GM19468 (cell line): ENCODE measurements around the gene PRDM5.

Source experiments
- ATAC-seq: cut with Tn5 transposase; IDR thresholded peaks from one replicate; pipeline ENCODE4 v1.9.1; 2021; ENCODE audit warnings: mild to moderate bottlenecking, moderate library complexity, moderate number of reproducible peaks; ENCODE audit not compliant: unreplicated experiment; ENCODE audit errors: extremely low read depth

PRDM5 gene

DNA sequence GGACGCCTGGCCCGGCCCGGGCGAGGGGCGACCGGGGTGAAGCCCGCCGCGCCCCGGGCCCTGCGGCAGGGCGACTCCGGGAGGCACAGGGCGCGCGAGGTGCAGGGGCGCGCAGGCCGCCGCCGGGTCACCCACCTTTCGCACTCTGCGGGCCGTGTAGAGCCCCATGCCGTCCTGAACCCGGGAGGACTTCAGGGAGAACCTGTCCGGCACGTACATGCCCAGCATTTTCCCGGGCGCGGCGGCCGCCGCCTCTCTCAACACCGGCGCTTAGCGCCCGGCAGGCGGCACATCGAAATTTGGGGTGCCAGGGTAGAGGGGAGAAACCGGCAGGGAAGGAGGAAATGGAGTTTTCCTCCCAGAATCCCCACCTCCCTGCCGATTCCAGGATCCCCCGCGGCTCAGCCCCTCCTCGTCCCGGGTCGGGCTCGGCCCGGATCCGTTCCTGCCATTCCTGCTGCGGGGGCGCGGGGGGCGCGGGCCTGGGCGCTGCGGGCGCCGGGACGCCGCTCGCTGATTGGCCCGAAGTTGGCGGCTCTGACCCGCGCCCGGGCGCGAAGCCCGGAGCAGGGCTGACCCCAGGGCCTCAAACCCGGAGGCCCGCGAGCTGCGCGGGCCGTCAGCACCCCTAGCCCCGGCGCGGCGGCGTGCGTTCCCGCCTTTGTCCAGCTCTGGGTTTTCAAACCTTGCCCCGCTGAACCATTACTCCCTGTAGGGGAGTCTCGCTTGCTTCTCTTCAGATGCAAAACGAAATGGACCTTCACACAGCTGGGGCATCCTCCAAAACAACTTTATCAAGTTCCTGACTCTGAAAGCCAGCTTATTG is at the start of gene PRDM5:
Gene PRDM5, minus strand, starts transcription at position 346 of the 826 bp plus-strand sequence. Its CDS starts 118 bp downstream, at position 228.
- ATAC-seq = no peak

DNA sequence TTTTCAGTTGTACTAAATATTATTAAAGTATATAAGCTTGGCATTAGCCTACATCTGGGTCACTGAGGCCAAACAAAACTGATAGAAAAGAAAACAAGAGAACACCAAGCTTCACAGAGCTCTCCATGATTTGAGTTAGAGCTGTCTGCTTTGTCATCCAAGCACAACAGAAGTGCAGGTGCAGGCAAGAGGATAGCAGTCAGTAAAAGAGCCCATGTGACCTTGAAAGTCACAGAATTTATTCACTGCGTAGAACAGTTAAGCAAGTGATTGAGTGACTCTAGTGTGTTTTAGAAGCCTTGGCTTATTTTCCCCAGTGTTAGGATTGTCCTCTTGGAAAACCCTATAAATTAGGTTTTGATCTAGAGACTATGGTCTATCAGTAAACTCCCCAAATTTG is 49.4 kb upstream of the PRDM5 start:
- no peak for ATAC-seq

DNA sequence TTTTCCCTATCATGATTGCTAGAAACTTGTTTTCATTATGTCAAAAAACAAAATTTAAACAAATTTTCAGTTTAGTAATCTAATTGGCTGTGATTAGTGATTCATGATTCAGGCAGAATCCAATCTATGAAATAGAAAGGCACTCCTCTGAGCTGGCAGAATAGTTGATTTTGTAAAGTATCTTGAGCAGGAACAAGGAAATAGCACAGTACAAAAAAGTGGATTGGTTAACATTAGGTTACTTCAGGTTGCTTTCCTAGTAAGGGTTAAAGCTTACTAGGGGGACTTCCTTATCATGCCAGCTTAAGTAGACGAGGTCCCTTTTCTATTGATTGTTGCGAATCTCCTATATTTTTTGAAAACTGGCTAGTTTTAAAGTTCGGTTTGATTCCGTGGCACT is 43.4 kb upstream of the PRDM5 start:
- no peak for ATAC-seq

DNA sequence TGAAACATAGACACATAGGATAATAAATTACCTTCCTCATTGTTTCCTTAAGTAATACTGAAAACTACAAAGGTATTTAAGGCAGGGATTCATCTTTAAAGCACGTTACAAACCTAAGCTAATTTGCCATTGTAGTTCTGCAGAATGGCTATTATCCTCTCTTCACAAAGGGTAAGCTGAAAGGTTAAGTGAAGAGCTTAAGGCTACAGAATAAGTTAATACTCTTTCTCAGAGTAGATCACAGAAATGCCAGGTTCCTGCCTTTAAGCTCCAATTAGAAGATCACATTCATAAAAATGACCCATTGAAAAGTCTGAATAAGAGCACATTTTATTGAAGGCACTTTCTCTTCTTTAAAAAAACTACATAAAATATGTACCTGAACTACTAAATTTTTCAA is 42.1 kb upstream of the PRDM5 start:
- no peak for ATAC-seq

DNA sequence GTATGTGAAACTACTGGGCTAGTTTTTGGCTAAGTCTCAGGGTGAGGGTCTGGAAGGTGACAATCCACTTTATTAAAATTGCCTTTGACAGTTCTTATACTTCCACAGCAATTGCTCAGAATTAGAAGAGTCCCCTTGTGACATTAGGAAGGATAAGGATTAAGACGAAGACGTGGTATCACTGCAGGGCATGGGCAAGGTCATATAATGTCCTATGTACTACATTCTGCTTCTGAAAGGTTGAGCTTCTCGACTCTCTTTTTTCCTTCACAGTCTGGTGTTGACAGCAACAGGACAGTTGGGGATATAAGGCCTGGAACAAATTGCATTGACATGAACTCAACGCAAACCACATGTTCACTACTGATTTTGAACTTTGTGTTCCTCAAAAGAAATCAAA is 40.9 kb upstream of the PRDM5 start:
- no peak for ATAC-seq

DNA sequence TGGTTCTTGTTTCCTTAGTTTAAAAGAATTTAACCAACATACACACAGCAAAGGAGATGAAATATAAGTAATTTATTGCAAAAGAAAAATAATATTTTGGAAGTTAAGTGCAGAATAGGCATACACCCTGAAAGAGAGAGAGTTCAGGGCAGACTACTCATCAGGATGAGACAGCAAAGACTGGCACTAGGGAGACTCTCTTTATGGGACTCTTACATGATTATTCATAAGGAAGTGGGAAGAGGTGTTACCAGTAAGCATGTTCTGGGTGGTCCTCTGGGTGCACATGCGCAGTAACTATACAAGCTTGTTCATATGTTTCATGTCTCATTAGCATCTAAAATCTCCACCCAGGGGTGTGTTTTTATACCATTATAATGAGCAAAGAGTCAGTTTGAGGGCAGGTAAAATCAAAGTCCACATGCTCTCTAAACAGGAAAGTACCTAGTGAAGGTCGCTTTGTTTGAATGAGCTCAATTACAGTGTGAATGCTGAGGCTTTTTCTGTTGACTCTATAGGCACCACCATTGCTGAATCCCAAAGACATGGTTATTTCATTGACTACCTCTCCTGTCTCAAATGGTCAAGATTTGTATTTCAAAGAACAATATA is 38.2 kb upstream of the PRDM5 start:
- no peak for ATAC-seq

DNA sequence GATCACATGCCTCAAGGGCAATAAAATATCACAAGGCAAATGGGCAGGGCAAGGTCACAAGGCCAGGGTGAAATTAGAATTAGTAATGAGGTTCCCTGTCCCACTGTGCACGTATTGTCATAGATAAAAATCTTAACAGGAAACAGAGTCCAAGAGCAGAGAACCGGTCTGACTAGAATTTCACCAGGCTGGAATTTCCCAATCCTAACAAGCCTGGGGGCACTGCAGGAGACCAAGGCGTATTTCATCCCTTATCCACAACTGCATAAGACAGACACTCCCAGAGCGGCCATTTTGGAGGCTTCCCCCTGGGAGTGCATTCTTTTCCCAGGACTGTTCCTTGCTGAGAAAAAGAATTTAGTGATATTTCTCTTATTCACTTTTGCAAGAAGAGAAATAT is 25.9 kb upstream of the PRDM5 start:
- no peak for ATAC-seq

DNA sequence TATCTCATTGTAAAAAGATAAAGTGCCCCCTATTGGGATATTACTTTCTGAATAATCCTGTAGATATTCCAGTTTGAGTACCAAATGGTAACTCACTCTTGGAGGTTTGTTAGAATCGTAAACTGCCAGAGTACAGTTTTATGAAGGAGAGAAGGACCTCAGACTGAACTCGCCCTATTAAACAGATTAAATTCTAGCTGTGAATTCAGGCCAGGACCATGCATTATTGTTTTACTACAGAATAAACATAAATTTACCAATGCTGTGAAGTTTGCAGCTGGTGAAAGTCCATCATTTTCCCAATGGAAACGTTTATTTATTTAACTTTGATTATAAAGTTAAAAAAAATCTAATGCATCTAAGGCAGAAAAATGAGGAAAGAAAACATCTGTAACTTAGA is 20.2 kb upstream of the PRDM5 start:
- no peak for ATAC-seq

DNA sequence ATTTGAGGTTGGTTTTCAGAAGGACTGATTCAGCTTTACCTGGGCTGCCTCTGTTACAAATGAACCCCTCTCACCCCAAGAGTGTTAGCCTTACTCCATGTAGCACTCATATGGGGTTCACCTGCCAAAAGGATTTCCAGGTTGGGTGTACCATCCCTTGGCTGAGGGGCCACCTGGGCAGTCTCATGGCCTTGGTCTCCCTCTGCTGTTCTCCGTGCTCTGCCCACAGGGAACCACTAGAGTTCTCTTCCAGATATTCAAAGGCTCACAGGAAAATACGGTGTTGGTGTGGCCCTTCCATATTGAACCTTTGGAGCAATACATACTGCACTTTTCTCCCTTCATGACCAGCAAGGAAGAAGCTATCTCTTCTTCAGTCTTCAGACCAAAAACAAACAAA is 18.0 kb upstream of the PRDM5 start:
- no peak for ATAC-seq

DNA sequence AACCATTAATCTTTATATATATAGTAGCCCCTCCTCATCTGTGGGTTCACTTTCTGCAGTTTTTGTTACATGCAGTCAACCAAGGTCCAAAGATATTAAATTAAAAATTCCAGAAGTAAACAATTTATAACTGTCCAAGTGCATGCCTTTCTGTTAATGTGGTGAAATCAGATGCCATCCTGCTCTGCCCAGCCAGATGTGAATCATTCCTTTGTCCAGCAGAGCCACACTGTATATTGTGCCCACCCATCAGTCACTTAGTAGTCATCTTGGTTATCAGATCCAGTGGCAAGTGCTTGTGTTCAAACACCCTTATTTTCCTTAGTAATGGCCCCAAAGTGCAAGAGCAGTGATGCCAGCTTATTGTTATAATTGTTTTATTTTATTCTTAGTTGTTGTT is 17.2 kb upstream of the PRDM5 start:
- ATAC-seq = no peak

DNA sequence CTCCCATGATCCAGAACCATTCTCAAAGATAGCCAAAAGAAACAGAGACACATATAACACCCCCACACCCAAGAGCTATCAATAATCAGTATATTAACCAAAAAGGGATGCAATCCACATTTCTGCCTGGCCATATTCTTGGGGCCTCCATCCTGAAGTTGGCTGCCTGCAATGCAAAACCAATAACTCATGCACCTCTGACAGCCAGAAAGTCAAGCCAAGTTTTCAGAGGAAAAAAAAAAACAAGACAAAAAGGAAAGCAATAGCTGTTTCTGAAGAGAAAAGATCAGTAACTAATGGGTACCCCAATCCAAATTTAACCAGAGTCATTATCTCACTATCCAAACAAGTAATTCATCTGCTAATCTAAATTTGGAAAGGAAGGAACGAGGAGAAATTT is 7.3 kb upstream of the PRDM5 start:
- ATAC-seq = no peak

DNA sequence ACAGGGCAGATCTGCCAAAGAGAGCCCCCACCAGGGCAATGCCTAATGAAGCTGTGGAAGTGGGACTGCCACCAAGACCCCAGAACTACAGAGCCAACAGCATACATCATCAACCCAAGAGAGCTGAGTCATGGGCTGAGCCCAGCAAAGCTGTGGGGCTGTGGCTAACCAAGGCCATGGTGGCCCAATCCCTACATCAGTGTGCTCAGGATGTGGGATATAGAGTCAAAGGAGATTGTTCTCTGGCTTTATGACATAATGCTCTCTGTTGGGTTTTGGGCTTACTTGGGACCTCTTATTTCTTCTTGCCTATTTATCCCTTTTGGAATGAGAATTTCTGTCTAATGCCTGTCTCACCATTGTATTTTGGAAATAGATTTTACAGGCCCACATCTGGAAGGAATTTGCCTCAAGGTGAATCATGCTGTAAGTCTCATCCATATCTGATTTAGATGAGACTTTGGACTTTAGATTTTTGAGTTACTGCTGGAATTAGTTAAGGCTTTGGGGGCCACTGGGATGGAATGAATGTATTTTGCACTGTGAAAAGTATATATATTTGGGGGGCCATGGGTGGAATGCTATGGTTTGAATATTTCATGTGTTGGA is 5.4 kb upstream of the PRDM5 start:
- ATAC-seq = no peak

DNA sequence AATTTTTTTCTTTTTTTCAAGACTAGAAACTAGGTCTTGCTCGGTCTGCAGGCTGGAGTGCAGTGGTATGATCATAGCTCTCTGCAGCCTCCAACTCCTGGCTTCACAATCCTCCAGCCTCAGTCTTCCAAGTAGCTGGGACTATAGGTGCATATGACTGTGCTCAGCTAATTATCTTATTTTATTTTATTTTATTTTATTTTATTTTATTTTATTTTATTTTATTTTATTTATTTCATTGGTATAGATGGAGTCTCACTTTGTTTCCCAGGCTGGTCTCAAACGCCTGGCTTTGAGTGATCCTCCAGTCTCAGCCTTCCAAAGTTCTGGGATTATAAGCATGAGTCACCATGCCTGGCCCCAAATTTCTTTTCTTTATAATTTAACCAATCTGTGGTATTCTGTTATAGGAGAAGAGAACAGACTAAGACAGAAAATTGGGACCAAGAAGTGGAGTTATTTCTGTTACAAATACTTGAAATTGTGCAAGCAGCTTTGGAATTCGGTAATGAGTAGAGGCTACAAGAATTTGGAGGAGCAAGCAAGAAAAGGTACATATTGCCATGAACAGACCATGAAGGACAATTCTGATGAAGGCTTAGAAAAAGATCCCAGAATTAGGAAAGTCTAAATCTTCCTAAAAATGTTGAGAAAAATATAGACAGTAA is 4.0 kb upstream of the PRDM5 start:
- ATAC-seq = no peak

DNA sequence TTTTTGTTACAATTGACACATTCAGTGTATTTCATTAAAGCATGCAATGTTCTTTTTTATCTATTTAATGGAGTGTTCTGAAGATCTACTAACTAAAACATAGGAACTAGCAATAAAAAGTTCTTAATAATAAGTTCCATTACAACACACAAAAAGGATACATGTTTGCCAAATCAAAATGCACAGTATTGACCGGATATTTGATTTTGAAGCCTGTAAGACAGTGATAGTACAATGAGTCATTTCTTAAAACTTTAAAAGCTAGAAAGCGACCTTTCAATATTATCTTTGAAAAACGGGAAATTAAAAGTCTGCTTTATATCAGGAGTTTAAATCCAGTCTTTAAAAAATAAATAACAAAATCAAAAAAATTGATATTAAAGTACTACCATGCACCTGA is 2.4 kb upstream of the PRDM5 start:
- no peak for ATAC-seq

DNA sequence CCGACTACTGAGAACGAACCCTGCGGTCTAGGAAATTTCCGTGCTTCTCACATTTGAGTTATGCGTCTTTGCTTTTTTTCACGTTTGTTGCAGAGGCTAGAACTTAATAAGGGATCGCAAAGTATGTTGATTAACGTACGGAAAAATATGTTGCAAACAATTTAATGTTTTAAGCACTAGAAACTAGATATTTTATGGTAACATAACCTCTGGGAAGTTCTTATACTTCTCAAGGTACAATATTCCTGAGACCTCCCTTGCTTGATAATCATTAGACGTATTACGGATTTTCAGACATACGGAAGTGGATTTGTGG is 639 bp upstream of the PRDM5 start:
- no peak for ATAC-seq

DNA sequence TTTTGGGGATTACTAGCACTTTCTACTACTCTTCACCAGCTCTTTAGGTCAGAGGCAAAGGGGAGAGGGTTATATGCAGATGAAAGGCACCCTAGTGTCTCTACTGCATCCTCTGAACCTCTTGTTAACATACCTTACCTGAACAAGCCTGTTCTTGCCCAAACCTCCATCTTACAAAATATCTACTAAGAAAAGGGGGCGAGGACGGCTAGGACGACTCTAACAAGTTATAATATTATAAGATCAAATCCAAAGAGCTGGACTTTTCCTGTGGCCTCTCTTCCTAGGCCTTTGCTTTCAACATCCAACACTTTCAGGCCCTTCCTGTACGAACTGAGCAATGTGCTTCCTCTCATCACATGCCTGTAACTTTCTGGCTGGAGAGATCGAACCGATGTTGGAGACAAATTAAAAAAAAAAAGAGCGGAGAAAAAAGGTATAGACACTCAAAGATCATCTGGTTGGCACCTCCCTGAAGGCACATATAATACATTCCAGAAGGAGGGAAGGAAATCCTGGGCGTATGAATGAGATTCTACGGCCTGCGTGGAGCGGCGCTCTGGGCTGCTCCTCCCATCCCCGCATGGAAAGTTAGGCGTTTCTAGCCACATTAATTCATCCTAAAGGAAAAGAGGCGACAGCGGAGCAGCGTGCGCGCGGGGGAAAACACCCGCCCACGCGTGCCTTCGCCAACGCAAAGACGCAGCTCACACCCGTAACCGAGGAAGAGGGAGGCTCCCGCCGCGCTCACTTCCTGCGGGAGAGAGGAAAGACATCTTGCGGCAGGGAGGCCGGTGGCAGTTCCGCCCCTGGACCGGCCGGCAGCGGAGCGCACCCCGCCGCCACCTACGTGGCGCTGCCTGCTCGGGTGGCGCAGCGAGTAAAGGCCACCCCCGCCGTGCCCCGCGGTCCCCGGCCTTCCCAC is 808 bp downstream of the PRDM5 start:
- no peak for ATAC-seq

DNA sequence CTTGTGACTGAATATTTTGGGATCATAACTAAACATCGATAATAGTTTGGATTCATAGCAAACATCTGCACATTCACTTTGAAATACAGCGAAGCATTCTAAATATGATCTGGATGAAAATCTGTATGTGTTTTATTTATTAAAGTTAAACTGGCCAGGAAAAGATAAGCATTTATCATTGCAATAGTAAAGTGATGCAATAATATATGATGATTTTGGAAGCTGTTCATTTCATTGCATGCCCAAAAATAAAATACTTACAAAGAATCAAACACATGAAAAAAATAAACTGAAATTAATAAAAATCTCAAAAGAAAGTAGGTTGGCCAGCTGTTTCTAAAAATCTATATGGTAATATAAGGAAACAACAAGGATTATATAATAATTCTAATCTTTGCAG is 1.9 kb downstream of the PRDM5 start:
- no peak for ATAC-seq

DNA sequence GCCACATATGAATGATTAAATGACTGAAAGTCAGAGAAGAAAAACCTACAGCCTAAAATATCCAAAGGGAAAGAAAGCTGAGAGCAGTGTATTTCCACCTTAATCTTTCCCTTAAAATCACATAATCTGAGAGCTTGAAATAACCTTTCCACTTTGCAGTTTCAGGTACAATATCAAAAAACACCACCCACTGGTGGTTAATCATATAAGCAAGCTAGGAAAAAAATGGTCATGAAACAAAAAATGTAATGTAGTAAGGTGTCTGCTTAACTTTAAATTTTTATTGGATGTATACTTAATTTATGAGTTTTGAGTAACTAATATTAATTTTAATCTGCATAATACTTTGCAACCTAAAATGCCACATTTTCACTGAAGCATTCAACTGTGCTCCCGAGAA is 3.2 kb downstream of the PRDM5 start:
- ATAC-seq = no peak

DNA sequence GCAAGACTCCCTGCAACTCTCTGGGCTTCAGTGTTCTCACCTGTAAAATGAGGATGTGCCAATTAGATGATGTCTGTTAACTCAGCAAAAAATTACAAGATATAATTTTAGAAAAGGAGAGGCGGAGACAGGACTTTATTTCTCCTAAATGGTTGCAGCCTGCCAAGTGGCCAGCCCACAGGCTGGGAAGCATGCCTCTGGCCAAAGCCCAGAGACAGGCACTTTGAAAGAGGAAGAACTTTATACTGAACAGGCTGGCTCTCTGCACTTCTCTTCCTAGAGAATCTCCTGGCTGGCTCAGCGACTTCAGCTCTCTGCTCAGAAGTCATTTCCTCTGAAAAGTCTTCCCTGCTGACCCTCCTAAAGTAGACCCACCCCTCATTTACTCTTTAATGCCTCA is 3.7 kb downstream of the PRDM5 start:
- no peak for ATAC-seq

DNA sequence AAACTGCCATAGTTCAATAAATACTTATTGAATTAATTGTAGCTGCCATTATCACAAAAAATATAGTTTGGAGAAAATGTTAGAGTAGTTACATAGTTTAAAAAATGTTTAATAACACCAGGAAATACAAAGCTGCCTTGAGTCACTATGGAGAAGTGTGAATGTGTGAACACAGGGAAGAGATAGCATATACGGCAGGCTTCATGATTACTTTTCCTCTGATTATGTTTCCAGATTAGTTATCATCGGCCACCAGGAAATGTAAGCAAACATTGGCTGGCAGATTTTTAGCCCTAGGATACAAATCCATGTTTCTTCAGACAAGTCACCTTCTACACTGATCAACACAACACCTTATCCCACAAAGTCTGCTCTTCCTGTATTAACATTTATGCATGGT is 4.4 kb downstream of the PRDM5 start:
- no peak for ATAC-seq
